Esophagus squamous epithelium (tissue), 5 donors: ENCODE results near the gene SLC44A4. TPM values are rescaled to one million over a fixed set of nuclear protein-coding genes. Genes with fewer than 3 reads are reported as not detected.

Experiments used
- DNase-seq: peaks from one replicate; lab custom pipeline; 2025; lab: John Stamatoyannopoulos, UW
- H3K27ac ChIP-seq, 4 donors: fragments of 200-600 bp; sonication (generic); one replicate each; pipeline ENCODE4 v1.5.1; 2016 to 2019; ENCODE audit warnings: mild to moderate bottlenecking in 1 of 4
- H3K27me3 ChIP-seq, 4 donors: fragments of 200-600 bp; sonication (generic); 1 replicate in 3 of 4; 2 replicates in 1 of 4; pipeline versions ENCODE4 v1.5.1 to v1.6.0; 2017 to 2021; ENCODE audit warnings: antibody characterized with exemption in 1 of 4
- H3K36me3 ChIP-seq, 3 donors: fragments of 200-600 bp; sonication (generic); one replicate each; pipeline ENCODE4 v1.5.1; 2016 to 2019
- H3K4me1 ChIP-seq, 3 donors: fragments of 200-600 bp; sonication (generic); one replicate each; pipeline ENCODE4 v1.5.1; 2017 to 2019
- H3K4me3 ChIP-seq, 4 donors: fragments of 200-600 bp; sonication (generic); 1 replicate in 3 of 4; 2 replicates in 1 of 4; pipeline ENCODE4 v1.5.1; 2016 to 2019; ENCODE audit warnings: mild to moderate bottlenecking in 2 of 4, moderate library complexity in 1 of 4
- H3K9me3 ChIP-seq, 3 donors: fragments of 200-600 bp; sonication (generic); one replicate each; pipeline ENCODE4 v1.5.1; 2016 to 2019
- CTCF ChIP-seq, 6 experiments: fragments of 450-650 bp in 4 of 6; fragments of 200-600 bp in 2 of 6; sonication (generic) in 2 of 6; IDR thresholded peaks; one replicate each; pipeline ENCODE4 v1.5.1; 2016 to 2019; ENCODE audit warnings: antibody characterized with exemption in 6 of 6, mild to moderate bottlenecking in 4 of 6, moderate library complexity in 4 of 6
- POLR2A ChIP-seq, 4 donors: fragments of 450-650 bp; IDR thresholded peaks; one replicate each; pipeline ENCODE4 v1.6.1; 2017; ENCODE audit warnings: antibody characterized with exemption in 4 of 4, mild to moderate bottlenecking in 4 of 4, moderate library complexity in 3 of 4
- WGBS, 2 donors: methylation state at CpG; one replicate each; pipeline ENCODE4 v1.1.5; 2018; 5-methylcytosine and 5-hydroxymethylcytosine counted together
- intact Hi-C: fragments of 100-400 bp; cut with DNase I; formaldehyde crosslinking; loops from one replicate; pipeline ENCODE4 v1.15.0; 2022
- total RNA-seq, 4 donors: library from RNA; depleted of rRNA; stranded (reverse); fragments of >200 nt; gene quantifications; one replicate each; pipeline ENCODE4 v1.1.0, GENCODE V29; 2016
- donor health status: DM: yes; HTN: yes; CAD: no.

Gene SLC44A4
- total RNA-seq, 4 donors from 2014 or later = 0.38 to 3.6 (median 1.3) TPM; not detected in 1

- intact Hi-C loops = no loop called here
Observed at GRCh38 chr6:31879143-31879542, 346 bp upstream of the SLC44A4 start.

GRCh38 chr6:31878222-31878621, 575 bp downstream of the SLC44A4 start:
- Histone ChIP-seq H3K27ac (peak overlapping the region in 1 of 4 donors; percentile 54), H3K36me3 (peaks cover 16 to 40% (median 26%) of the 10 kb centered on the region in 3 donors)
- TF ChIP-seq CTCF (IDR thresholded peaks at IDR 0.05) (no peak), POLR2A (IDR thresholded peaks at IDR 0.05) (no peak)

More at GRCh38 chr6:31879143-31879542, 346 bp upstream of the SLC44A4 start:
- H3K36me3 ChIP-seq = peaks cover 24 to 49% (median 34%) of the 10 kb centered on the region in 3 donors
- H3K27ac ChIP-seq = peak overlapping the region in 2 of 4 donors; percentile 54 to 56
- no peak for DNase-seq
- no peaks in the 10 kb centered on the region for H3K27me3 ChIP-seq
- WGBS, 2 donors = 48 to 72% methylated on average over 8 to 10 of the region's 13 CpGs
- TF ChIP-seq POLR2A (IDR thresholded peaks at IDR 0.05) = no peak
- peak in 1 of 6 experiments; percentile 12 for TF ChIP-seq CTCF (IDR thresholded peaks at IDR 0.05)
- H3K9me3 ChIP-seq = no peaks in the 10 kb centered on the region
- peak overlapping the region in 1 of 4 donors; percentile 34 for H3K4me3 ChIP-seq
- H3K4me1 ChIP-seq = peaks cover 0 to 10% (median 0%) of the 10 kb centered on the region in 3 donors

GRCh38 chr6:31877651-31878161, 1.1 kb downstream of the SLC44A4 start:
- 80% methylated on average over 2 to 4 of the region's 10 CpGs for WGBS, 2 donors
- peaks cover 11 to 34% (median 22%) of the 10 kb centered on the region in 3 donors for H3K36me3 ChIP-seq
- no peak for DNase-seq
- no peak overlapping the region for H3K4me3 ChIP-seq
- no peaks in the 10 kb centered on the region for H3K27me3 ChIP-seq
- peaks cover 0 to 10% (median 0%) of the 10 kb centered on the region in 3 donors for H3K4me1 ChIP-seq
- peak overlapping the region in 1 of 4 donors; percentile 54 for H3K27ac ChIP-seq
- no peaks in the 10 kb centered on the region for H3K9me3 ChIP-seq
- intact Hi-C loops = no loop called here
- TF ChIP-seq CTCF (IDR thresholded peaks at IDR 0.05) = no peak
- TF ChIP-seq POLR2A (IDR thresholded peaks at IDR 0.05) = peak in 1 of 4 donors; percentile 12

More at GRCh38 chr6:31878222-31878621, 575 bp downstream of the SLC44A4 start:
- peaks cover 0 to 10% (median 0%) of the 10 kb centered on the region in 3 donors for H3K4me1 ChIP-seq
- H3K4me3 ChIP-seq = peak overlapping the region in 1 of 4 donors; percentile 34
- intact Hi-C loops = no loop called here
- H3K9me3 ChIP-seq = no peaks in the 10 kb centered on the region
- WGBS, 2 donors = 87 to 100% methylated on average over 1 to 3 of the region's 3 CpGs
- no peaks in the 10 kb centered on the region for H3K27me3 ChIP-seq
- DNase-seq = no peak

GRCh38 chr6:31877125-31877650, 1.6 kb downstream of the SLC44A4 start:
- peaks cover 0 to 10% (median 0%) of the 10 kb centered on the region in 3 donors for H3K4me1 ChIP-seq
- H3K27me3 ChIP-seq = no peaks in the 10 kb centered on the region
- no peak for DNase-seq
- intact Hi-C loops = no loop called here
- no peak overlapping the region for H3K4me3 ChIP-seq
- H3K36me3 ChIP-seq = peaks cover 6 to 29% (median 17%) of the 10 kb centered on the region in 3 donors
- no peak overlapping the region for H3K27ac ChIP-seq
- H3K9me3 ChIP-seq = no peaks in the 10 kb centered on the region
- TF ChIP-seq CTCF (IDR thresholded peaks at IDR 0.05) (no peak), POLR2A (IDR thresholded peaks at IDR 0.05) (no peak)
- 46 to 72% methylated on average over 2 of the region's 3 CpGs for WGBS, 2 donors

- TF ChIP-seq POLR2A (IDR thresholded peaks at IDR 0.05) (no peak), CTCF (IDR thresholded peaks at IDR 0.05) (no peak)
- intact Hi-C loops = no loop called here
- Histone ChIP-seq H3K4me1 (peaks cover 0 to 10% (median 0%) of the 10 kb centered on the region in 3 donors), H3K9me3 (no peaks in the 10 kb centered on the region), H3K4me3 (no peak overlapping the region), H3K27me3 (no peaks in the 10 kb centered on the region), H3K27ac (no peak overlapping the region), H3K36me3 (peaks cover 5 to 21% (median 10%) of the 10 kb centered on the region in 3 donors)
- WGBS, 2 donors = 95 to 97% methylated on average over 6 to 7 of the region's 7 CpGs
- DNase-seq = no peak
Observed at GRCh38 chr6:31876357-31876756, 2.4 kb downstream of the SLC44A4 start.
